HEK293 (cell line): ENCODE data around the gene CHST3.

Experiments
- GLIS1 ChIP-seq: fragments of 450-650 bp; formaldehyde crosslinking; IDR thresholded peaks from 2 replicates; pipeline ENCODE4 v1.5.1; 2016; ENCODE audit warnings: missing biosample characterization, missing genetic modification characterization
- GLIS2 ChIP-seq: fragments of 450-650 bp; formaldehyde crosslinking; IDR thresholded peaks from 2 replicates; pipeline ENCODE4 v1.5.1; 2016; ENCODE audit warnings: missing biosample characterization, missing genetic modification characterization
- HOXD13 ChIP-seq: sonication (generic); formaldehyde crosslinking; IDR thresholded peaks from 2 replicates; pipeline ENCODE4 v1.8.0; 2022; ENCODE audit warnings: missing genetic modification reagents, borderline replicate concordance
- KLF1 ChIP-seq: fragments of 450-650 bp; formaldehyde crosslinking; IDR thresholded peaks from 2 replicates; pipeline ENCODE4 v1.5.1; 2016; ENCODE audit warnings: missing biosample characterization, missing genetic modification characterization
- MYNN ChIP-seq: fragments of 450-650 bp; formaldehyde crosslinking; IDR thresholded peaks from 2 replicates; pipeline ENCODE4 v1.5.1; 2016; ENCODE audit warnings: missing biosample characterization, missing genetic modification characterization, borderline replicate concordance
- SP3 ChIP-seq: fragments of 450-650 bp; formaldehyde crosslinking; IDR thresholded peaks from 2 replicates; pipeline ENCODE4 v1.5.1; 2016; ENCODE audit warnings: missing biosample characterization, missing genetic modification characterization
- SP7 ChIP-seq: fragments of 450-650 bp; formaldehyde crosslinking; IDR thresholded peaks from 2 replicates; pipeline ENCODE4 v1.5.1; 2016; ENCODE audit warnings: missing biosample characterization, missing genetic modification characterization
- ZBTB48 ChIP-seq: fragments of 450-650 bp; formaldehyde crosslinking; IDR thresholded peaks from 2 replicates; pipeline ENCODE4 v1.5.1; 2016; ENCODE audit warnings: missing biosample characterization, missing genetic modification characterization
- ZBTB8A ChIP-seq: fragments of 450-650 bp; formaldehyde crosslinking; IDR thresholded peaks from 2 replicates; pipeline ENCODE4 v1.5.1; 2016; ENCODE audit warnings: missing biosample characterization, missing genetic modification characterization
- ZFHX2 ChIP-seq: fragments of 450-650 bp; formaldehyde crosslinking; conservative IDR thresholded peaks from 2 replicates; pipeline ENCODE4 v1.5.1; 2016; ENCODE audit warnings: missing biosample characterization, missing genetic modification characterization
- ZFP69B ChIP-seq: fragments of 450-650 bp; formaldehyde crosslinking; IDR thresholded peaks from 2 replicates; pipeline ENCODE4 v1.5.1; 2016; ENCODE audit warnings: missing biosample characterization, missing genetic modification characterization
- ZNF157 ChIP-seq: fragments of 450-650 bp; formaldehyde crosslinking; IDR thresholded peaks from 2 replicates; pipeline ENCODE4 v1.5.1; 2016; ENCODE audit warnings: missing biosample characterization, missing genetic modification characterization
- ZNF221 ChIP-seq: fragments of 450-650 bp; formaldehyde crosslinking; IDR thresholded peaks from 2 replicates; pipeline ENCODE4 v1.5.1; 2017; ENCODE audit warnings: missing biosample characterization, missing genetic modification characterization, borderline replicate concordance
- ZNF292 ChIP-seq: fragments of 450-650 bp; formaldehyde crosslinking; IDR thresholded peaks from 2 replicates; pipeline ENCODE4 v1.5.1; 2016; ENCODE audit warnings: low read depth, missing biosample characterization, missing genetic modification characterization, borderline replicate concordance
- ZNF341 ChIP-seq: fragments of 450-650 bp; formaldehyde crosslinking; IDR thresholded peaks from 2 replicates; pipeline ENCODE4; 2016; ENCODE audit warnings: low read depth, missing biosample characterization, missing genetic modification characterization
- ZNF473 ChIP-seq: fragments of 450-650 bp; formaldehyde crosslinking; IDR thresholded peaks from 2 replicates; pipeline ENCODE4 v1.5.1; 2017; ENCODE audit warnings: missing biosample characterization, missing genetic modification characterization
- ZNF501 ChIP-seq: fragments of 450-650 bp; formaldehyde crosslinking; IDR thresholded peaks from 2 replicates; pipeline ENCODE4 v1.5.1; 2016; ENCODE audit warnings: missing biosample characterization, missing genetic modification characterization
- ZNF529 ChIP-seq: fragments of 450-650 bp; formaldehyde crosslinking; IDR thresholded peaks from 2 replicates; pipeline ENCODE4 v1.5.1; 2017; ENCODE audit warnings: missing genetic modification characterization, missing biosample characterization; ENCODE audit not compliant: insufficient replicate concordance
- ZNF561 ChIP-seq: fragments of 450-650 bp; IDR thresholded peaks from 2 replicates; pipeline ENCODE4 v1.5.1; 2018; ENCODE audit warnings: missing biosample characterization, missing genetic modification characterization, borderline replicate concordance
- ZNF571 ChIP-seq: fragments of 450-650 bp; formaldehyde crosslinking; IDR thresholded peaks from 2 replicates; pipeline ENCODE4 v1.5.0; 2017; ENCODE audit warnings: missing biosample characterization, missing genetic modification characterization
- ZNF76 ChIP-seq: fragments of 450-650 bp; formaldehyde crosslinking; IDR thresholded peaks from 2 replicates; pipeline ENCODE4; 2016; ENCODE audit warnings: low read depth, missing biosample characterization, missing genetic modification characterization, borderline replicate concordance
- TF ChIP-seq, protein P1 (sequence below): fragments of 450-650 bp; formaldehyde crosslinking; IDR thresholded peaks from 2 replicates; pipeline ENCODE4 v1.5.1; 2016; ENCODE audit warnings: missing biosample characterization, missing genetic modification characterization
- TF ChIP-seq, protein P2 (sequence below): fragments of 450-650 bp; formaldehyde crosslinking; IDR thresholded peaks from 2 replicates; pipeline ENCODE4 v1.5.1; 2017; ENCODE audit warnings: missing biosample characterization, missing genetic modification characterization
- TF ChIP-seq, protein P3 (sequence below): fragments of 450-650 bp; formaldehyde crosslinking; IDR thresholded peaks from 2 replicates; pipeline ENCODE4 v1.5.1; 2016; ENCODE audit warnings: missing biosample characterization, missing genetic modification characterization, low read depth
- TF ChIP-seq, protein P4 (sequence below): fragments of 450-650 bp; formaldehyde crosslinking; IDR thresholded peaks from 2 replicates; pipeline ENCODE4 v1.5.1; 2016; ENCODE audit warnings: missing biosample characterization, missing genetic modification characterization
- TF ChIP-seq, protein P5 (sequence below): fragments of 450-650 bp; formaldehyde crosslinking; conservative IDR thresholded peaks from 2 replicates; pipeline ENCODE4 v1.5.1; 2016; ENCODE audit warnings: low read depth, missing biosample characterization, missing genetic modification characterization
- TF ChIP-seq, protein P6 (sequence below): fragments of 450-650 bp; formaldehyde crosslinking; IDR thresholded peaks from 2 replicates; pipeline ENCODE4 v1.5.1; 2017; ENCODE audit warnings: missing biosample characterization, missing genetic modification characterization

The CHST3 gene

DNA sequence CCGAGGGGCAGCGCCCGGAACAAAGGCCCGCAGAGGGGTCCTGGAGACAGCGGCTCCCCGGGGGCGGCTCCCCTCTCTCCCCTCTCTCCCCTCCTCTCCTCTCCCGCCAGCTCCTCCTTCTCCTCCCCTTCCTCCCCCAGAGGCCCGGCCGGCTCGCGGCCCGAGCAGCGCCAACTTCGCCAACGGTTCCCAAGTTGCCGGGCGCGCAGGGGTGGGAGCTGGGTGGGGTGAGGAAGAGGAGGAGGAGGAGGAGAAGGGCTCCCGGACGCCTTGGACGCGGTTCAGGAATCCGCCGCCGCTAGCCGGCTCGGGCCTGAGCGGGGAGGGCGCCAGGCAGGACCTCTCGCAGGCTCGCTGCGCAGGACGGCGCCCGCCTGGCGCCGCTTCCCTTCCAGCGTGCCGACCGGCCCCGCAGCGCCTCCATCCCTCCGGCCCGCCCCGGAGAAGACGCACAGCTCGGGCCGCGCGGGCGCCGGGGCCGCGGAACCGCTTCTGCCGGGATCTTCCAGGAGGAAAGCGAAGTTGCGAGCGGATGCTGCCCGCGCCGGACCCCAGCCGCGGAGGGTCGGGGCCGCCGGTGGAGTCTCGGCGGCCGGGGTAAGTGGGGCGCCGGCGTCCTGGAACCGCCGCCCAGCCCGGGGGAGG, at the start of gene CHST3 (continued):
- TF ChIP-seq ZFP69B, result no peak
- TF ChIP-seq, protein P1, sequence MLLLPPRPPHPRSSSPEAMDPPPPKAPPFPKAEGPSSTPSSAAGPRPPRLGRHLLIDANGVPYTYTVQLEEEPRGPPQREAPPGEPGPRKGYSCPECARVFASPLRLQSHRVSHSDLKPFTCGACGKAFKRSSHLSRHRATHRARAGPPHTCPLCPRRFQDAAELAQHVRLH (tag by site-specific recombination), result no peak
- no peak for TF ChIP-seq ZNF292 (tag by site-specific recombination)
- TF ChIP-seq ZBTB48, result no peak
- peak; percentile 47; the same call in 1 of the 2 replicates for TF ChIP-seq ZNF561 (tag by site-specific recombination)
- peak; percentile 77 for TF ChIP-seq ZNF341 (tag by site-specific recombination)
- TF ChIP-seq ZNF501, result 0 out of 2 replicates have a peak, but pooled peaks have one; percentile 59
- peak; percentile 34; the same call in 1 of the 2 replicates for TF ChIP-seq ZNF76 (tag by site-specific recombination)
- TF ChIP-seq, protein P2, sequence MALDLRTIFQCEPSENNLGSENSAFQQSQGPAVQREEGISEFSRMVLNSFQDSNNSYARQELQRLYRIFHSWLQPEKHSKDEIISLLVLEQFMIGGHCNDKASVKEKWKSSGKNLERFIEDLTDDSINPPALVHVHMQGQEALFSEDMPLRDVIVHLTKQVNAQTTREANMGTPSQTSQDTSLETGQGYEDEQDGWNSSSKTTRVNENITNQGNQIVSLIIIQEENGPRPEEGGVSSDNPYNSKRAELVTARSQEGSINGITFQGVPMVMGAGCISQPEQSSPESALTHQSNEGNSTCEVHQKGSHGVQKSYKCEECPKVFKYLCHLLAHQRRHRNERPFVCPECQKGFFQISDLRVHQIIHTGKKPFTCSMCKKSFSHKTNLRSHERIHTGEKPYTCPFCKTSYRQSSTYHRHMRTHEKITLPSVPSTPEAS, result no peak
- TF ChIP-seq SP3 (tag by site-specific recombination), result peak; percentile 43
- TF ChIP-seq SP7 (tag by site-specific recombination), result peak; percentile 30; the same call in 1 of the 2 replicates
- no peak for TF ChIP-seq ZNF473 (tag by site-specific recombination)
- TF ChIP-seq GLIS1 (tag by site-specific recombination), result peak; percentile 64
- TF ChIP-seq, protein P3, sequence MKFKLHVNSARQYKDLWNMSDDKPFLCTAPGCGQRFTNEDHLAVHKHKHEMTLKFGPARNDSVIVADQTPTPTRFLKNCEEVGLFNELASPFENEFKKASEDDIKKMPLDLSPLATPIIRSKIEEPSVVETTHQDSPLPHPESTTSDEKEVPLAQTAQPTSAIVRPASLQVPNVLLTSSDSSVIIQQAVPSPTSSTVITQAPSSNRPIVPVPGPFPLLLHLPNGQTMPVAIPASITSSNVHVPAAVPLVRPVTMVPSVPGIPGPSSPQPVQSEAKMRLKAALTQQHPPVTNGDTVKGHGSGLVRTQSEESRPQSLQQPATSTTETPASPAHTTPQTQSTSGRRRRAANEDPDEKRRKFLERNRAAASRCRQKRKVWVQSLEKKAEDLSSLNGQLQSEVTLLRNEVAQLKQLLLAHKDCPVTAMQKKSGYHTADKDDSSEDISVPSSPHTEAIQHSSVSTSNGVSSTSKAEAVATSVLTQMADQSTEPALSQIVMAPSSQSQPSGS, result no peak
- no peak for TF ChIP-seq ZNF571
- no peak for TF ChIP-seq ZNF529 (tag by site-specific recombination)
- TF ChIP-seq, protein P4, sequence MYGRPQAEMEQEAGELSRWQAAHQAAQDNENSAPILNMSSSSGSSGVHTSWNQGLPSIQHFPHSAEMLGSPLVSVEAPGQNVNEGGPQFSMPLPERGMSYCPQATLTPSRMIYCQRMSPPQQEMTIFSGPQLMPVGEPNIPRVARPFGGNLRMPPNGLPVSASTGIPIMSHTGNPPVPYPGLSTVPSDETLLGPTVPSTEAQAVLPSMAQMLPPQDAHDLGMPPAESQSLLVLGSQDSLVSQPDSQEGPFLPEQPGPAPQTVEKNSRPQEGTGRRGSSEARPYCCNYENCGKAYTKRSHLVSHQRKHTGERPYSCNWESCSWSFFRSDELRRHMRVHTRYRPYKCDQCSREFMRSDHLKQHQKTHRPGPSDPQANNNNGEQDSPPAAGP (tag by site-specific recombination), result peak; percentile 38; the same call in 1 of the 2 replicates
- peak; percentile 48; the same call in 1 of the 2 replicates for TF ChIP-seq KLF1 (tag by site-specific recombination)
- TF ChIP-seq ZNF221 (tag by site-specific recombination), result no peak
- TF ChIP-seq, protein P5, sequence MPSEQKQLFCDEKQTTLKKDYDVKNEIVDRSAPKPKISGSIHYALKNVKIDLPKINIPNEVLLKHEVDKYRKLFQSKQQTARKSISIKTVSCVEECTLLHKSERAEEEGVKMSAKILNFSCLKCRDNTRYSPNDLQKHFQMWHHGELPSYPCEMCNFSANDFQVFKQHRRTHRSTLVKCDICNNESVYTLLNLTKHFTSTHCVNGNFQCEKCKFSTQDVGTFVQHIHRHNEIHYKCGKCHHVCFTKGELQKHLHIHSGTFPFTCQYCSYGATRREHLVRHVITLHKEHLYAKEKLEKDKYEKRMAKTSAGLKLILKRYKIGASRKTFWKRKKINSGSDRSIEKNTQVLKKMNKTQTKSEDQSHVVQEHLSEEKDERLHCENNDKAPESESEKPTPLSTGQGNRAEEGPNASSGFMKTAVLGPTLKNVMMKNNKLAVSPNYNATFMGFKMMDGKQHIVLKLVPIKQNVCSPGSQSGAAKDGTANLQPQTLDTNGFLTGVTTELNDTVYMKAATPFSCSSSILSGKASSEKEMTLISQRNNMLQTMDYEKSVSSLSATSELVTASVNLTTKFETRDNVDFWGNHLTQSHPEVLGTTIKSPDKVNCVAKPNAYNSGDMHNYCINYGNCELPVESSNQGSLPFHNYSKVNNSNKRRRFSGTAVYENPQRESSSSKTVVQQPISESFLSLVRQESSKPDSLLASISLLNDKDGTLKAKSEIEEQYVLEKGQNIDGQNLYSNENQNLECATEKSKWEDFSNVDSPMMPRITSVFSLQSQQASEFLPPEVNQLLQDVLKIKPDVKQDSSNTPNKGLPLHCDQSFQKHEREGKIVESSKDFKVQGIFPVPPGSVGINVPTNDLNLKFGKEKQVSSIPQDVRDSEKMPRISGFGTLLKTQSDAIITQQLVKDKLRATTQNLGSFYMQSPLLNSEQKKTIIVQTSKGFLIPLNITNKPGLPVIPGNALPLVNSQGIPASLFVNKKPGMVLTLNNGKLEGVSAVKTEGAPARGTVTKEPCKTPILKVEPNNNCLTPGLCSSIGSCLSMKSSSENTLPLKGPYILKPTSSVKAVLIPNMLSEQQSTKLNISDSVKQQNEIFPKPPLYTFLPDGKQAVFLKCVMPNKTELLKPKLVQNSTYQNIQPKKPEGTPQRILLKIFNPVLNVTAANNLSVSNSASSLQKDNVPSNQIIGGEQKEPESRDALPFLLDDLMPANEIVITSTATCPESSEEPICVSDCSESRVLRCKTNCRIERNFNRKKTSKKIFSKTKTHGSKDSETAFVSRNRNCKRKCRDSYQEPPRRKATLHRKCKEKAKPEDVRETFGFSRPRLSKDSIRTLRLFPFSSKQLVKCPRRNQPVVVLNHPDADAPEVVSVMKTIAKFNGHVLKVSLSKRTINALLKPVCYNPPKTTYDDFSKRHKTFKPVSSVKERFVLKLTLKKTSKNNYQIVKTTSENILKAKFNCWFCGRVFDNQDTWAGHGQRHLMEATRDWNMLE (tag by site-specific recombination), result no peak
- TF ChIP-seq ZBTB8A (tag by site-specific recombination), result peak; percentile 55
- TF ChIP-seq ZFHX2 (tag by site-specific recombination), result peak; percentile 79
- peak; percentile 82 for TF ChIP-seq GLIS2 (tag by site-specific recombination)
- TF ChIP-seq MYNN (tag by site-specific recombination), result no peak
- TF ChIP-seq, protein P6, sequence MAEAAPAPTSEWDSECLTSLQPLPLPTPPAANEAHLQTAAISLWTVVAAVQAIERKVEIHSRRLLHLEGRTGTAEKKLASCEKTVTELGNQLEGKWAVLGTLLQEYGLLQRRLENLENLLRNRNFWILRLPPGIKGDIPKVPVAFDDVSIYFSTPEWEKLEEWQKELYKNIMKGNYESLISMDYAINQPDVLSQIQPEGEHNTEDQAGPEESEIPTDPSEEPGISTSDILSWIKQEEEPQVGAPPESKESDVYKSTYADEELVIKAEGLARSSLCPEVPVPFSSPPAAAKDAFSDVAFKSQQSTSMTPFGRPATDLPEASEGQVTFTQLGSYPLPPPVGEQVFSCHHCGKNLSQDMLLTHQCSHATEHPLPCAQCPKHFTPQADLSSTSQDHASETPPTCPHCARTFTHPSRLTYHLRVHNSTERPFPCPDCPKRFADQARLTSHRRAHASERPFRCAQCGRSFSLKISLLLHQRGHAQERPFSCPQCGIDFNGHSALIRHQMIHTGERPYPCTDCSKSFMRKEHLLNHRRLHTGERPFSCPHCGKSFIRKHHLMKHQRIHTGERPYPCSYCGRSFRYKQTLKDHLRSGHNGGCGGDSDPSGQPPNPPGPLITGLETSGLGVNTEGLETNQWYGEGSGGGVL (tag by site-specific recombination), result peak; percentile 99
- TF ChIP-seq HOXD13 (CRISPR knock-in tag), result peak; percentile 30; the same call in 1 of the 2 replicates
- TF ChIP-seq ZNF157 (tag by site-specific recombination), result no peak
